Skeletal muscle tissue (tissue), 4 donors: ENCODE results near the gene ADAMTSL1. TPM values are rescaled to one million over a fixed set of nuclear protein-coding genes. Genes with fewer than 3 reads are reported as not detected.
"Not testable (repeated sequence)": the region's sequence is repeated elsewhere in the genome, so short reads cannot be mapped to it uniquely, and the experiment has no call there.

Experiments used
- H3K27ac ChIP-seq: one replicate; pipeline ENCODE4 v1.7.0; 2013; ENCODE audit warnings: mild to moderate bottlenecking, low read depth, low read length, inconsistent platforms
- H3K27me3 ChIP-seq, 3 donors: one replicate each; pipeline ENCODE4 v1.7.0; 2013; ENCODE audit warnings: low read length in 3 of 3; ENCODE audit not compliant: control insufficient read depth in 3 of 3, insufficient read depth in 3 of 3
- H3K36me3 ChIP-seq, 3 donors: one replicate each; pipeline ENCODE4 v1.7.0; 2013; ENCODE audit warnings: low read length in 3 of 3; ENCODE audit not compliant: control insufficient read depth in 3 of 3, insufficient read depth in 3 of 3
- H3K4me1 ChIP-seq, 3 donors: one replicate each; pipeline ENCODE4 v1.7.0; 2013; ENCODE audit warnings: low read length in 3 of 3, mild to moderate bottlenecking in 3 of 3; ENCODE audit not compliant: control insufficient read depth in 3 of 3, insufficient read depth in 3 of 3
- H3K4me3 ChIP-seq, 3 donors: one replicate each; pipeline ENCODE4 v1.7.0; 2013; ENCODE audit warnings: low read length in 3 of 3
- H3K9ac ChIP-seq, 3 donors: one replicate each; pipeline ENCODE4 v1.7.0; 2013; ENCODE audit warnings: low read length in 3 of 3, mild to moderate bottlenecking in 3 of 3, moderate library complexity in 2 of 3, low read depth in 1 of 3
- H3K9me3 ChIP-seq, 3 donors: one replicate each; pipeline ENCODE4 v1.7.0; 2013; ENCODE audit warnings: low read length in 3 of 3; ENCODE audit not compliant: control insufficient read depth in 3 of 3
- total RNA-seq: library from RNA; depleted of rRNA; stranded (reverse); fragments of >200 nt; gene quantifications from one replicate; pipeline ENCODE4 v1.2.3, GENCODE V29; 2014
- donor health status: Osteomylitis.

Gene ADAMTSL1
- total RNA-seq, 1 donor from 2014 or later: 18.3 TPM

DNA sequence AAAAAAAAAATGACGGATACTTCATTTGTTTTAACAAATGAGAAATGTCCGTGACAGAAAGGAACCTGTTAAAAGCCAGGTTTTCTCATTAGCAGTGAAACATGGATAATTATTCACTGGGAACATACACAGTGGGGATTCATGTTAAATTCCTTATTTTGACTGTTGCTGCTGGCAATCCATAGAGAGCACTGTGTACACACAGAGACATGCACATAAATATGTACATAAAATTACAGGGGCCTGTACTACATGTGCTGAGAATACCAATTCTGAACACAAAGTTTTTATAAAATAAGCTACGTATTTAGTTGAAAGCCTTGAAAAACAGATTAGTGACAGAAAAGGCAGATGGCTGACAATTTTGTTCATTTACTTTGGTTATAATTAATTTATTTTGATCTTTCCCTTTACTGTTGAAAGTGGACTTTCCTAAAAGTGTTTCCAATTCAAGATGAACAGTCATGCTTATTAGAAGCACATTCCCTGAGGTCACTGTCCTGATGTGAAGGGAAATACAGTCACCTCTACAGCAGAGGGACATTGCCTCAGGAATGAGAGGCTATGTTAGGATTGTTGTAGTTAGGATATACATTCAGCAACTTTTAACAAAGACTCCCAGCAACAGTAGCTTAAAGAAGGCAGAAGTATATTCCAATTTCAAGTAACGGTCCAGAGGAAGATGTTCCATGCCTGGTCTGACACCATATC lies 392.3 kb downstream of the ADAMTSL1 start:
- Histone ChIP-seq H3K4me1 (peaks cover 4 to 10% (median 7%) of the 10 kb centered on the region in 3 donors), H3K36me3 (no peaks in the 10 kb centered on the region), H3K9me3 (peaks cover 0 to 5% (median 0%) of the 10 kb centered on the region in 3 donors), H3K4me3 (no peak overlapping the region), H3K9ac (no peak overlapping the region), H3K27me3 (no peaks in the 10 kb centered on the region), H3K27ac (no peak overlapping the region)

DNA sequence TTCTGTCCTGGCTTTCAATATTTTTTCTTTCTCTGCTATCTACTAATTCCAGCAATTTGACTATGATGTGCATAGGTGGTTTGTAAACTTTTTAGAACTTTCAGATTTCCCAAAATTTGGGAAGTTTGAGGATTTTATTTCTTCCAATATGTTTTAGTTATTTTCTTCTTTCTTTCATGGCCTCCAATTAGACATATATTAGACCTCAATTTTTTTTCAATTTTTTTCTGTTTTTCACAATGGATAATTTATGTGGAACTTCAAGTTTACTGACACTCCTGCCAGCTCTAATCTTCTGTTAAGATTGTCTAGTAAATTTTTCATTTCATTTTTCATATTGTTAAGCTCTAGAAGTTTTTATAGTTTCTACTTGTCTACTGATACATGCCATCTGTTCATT lies 395.8 kb downstream of the ADAMTSL1 start:
- Histone ChIP-seq H3K36me3 (no peaks in the 10 kb centered on the region), H3K27me3 (no peaks in the 10 kb centered on the region), H3K9ac (no peak overlapping the region), H3K4me1 (no peaks in the 10 kb centered on the region), H3K27ac (no peak overlapping the region), H3K9me3 (peaks cover 0 to 5% (median 0%) of the 10 kb centered on the region in 3 donors), H3K4me3 (no peak overlapping the region)

DNA sequence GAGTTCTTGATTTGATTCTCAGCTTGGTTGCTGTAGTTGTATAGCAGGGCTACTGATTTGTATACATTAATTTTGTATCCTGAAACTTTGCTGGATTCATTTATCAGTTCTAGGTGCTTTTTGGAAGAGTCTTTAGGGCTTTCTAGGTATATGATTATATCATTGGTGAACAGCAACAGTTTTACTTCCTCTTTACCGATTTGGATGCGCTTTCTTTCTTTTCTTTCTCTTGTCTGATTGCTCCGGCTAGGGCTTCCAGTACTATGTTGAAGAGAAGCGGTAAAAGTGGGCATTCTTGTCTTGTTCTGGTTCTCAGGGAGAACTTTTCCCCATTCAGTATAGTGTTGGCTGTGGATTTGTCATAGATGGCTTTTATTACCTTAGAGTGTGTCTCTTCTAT lies 400.1 kb downstream of the ADAMTSL1 start:
- H3K27ac ChIP-seq: no peak overlapping the region
- peaks cover 0 to 3% (median 0%) of the 10 kb centered on the region in 3 donors for H3K9me3 ChIP-seq
- H3K27me3 ChIP-seq: peaks cover 0 to 7% (median 0%) of the 10 kb centered on the region in 3 donors
- H3K4me1 ChIP-seq: no peaks in the 10 kb centered on the region
- no peak overlapping the region for H3K4me3 ChIP-seq
- no peaks in the 10 kb centered on the region for H3K36me3 ChIP-seq
- H3K9ac ChIP-seq: no peak overlapping the region

DNA sequence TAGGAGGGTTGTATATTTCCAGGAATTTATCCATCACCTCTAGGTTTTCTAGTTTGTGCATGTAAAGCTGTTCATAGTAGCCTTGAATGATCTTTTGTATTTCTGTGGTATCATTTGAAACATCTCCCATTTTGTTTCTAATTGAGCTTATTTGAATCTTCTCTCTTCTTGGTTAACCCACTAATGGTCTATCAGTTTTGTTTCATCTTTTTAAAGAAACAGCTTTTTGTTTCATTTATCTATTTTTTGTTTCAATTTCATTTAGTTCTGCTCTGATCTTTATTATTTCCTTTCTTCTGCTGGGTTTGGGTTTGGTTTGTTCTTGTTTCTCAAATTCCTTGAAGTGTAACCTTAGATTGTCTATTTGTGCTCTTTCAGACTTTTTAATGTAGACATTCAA lies 401.0 kb downstream of the ADAMTSL1 start:
- H3K27ac ChIP-seq, H3K36me3 ChIP-seq, H3K4me3 ChIP-seq, H3K4me1 ChIP-seq, H3K27me3 ChIP-seq, H3K9ac ChIP-seq, H3K9me3 ChIP-seq: not testable (repeated sequence)

DNA sequence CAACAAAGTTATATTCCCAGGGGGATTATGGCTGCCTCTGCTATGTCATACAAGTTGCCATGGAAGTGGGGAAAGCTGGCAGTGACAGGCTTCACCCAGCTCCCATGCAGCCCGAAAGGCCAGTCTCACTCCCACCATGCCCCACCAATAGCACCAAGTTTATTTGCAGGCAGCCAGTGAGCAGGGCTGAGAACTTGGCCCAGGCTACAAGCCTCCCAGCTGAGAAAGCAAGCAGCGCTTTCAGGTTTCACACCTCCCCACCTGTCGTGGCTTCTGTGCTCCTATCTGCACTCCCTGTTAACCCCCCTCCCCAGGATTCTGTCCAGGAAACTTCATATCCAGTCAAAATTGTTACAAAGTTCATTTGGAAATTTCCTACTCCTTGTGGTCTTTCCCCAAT lies 404.0 kb downstream of the ADAMTSL1 start:
- no peak overlapping the region for H3K4me3 ChIP-seq
- peaks cover 0 to 7% (median 0%) of the 10 kb centered on the region in 3 donors for H3K27me3 ChIP-seq
- no peaks in the 10 kb centered on the region for H3K4me1 ChIP-seq
- H3K9ac ChIP-seq: no peak overlapping the region
- H3K27ac ChIP-seq: no peak overlapping the region
- no peaks in the 10 kb centered on the region for H3K9me3 ChIP-seq
- H3K36me3 ChIP-seq: no peaks in the 10 kb centered on the region

DNA sequence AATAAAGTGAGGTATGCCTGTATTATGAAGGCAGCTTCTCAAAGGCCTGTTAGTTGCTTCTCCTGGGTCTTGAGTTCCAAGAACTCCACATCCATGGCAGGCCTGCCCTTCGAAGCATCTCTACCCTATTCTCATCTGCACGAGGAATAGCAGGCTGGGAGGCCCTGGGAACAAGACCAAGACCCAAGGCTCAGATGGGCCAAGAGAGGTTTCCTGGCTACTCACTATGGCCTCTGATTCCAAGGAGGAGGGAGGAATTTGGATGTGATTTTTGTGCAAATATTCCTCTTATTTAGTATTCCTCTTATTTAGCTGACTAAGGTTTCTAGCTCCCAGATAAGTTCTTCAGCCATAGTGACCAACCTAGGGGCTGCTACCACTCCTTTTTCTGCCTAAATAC lies 407.8 kb downstream of the ADAMTSL1 start:
- Histone ChIP-seq H3K9me3 (no peaks in the 10 kb centered on the region), H3K4me1 (no peaks in the 10 kb centered on the region), H3K36me3 (no peaks in the 10 kb centered on the region), H3K27ac (no peak overlapping the region), H3K4me3 (no peak overlapping the region), H3K9ac (no peak overlapping the region), H3K27me3 (peaks cover 0 to 7% (median 0%) of the 10 kb centered on the region in 3 donors)

DNA sequence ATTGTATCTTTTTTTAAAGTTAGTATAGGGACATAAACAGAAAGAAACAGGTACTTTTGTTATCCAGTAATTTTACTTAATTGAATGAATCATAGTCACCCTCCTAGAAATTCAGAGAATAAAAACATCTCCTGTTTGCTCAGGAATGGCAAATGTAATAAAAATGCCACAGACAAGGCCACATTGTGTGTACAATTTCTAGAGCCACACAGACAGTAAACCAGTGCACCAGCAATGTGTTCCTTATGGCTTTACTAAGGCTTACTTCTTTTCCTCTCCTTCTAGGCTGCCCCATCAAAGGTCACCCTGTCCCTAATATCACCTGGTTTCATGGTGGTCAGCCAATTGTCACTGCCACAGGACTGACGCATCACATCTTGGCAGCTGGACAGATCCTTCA lies 413.6 kb downstream of the ADAMTSL1 start:
- H3K9ac ChIP-seq: no peak overlapping the region
- no peak overlapping the region for H3K4me3 ChIP-seq
- no peaks in the 10 kb centered on the region for H3K4me1 ChIP-seq
- no peaks in the 10 kb centered on the region for H3K27me3 ChIP-seq
- no peaks in the 10 kb centered on the region for H3K9me3 ChIP-seq
- no peak overlapping the region for H3K27ac ChIP-seq
- no peaks in the 10 kb centered on the region for H3K36me3 ChIP-seq

DNA sequence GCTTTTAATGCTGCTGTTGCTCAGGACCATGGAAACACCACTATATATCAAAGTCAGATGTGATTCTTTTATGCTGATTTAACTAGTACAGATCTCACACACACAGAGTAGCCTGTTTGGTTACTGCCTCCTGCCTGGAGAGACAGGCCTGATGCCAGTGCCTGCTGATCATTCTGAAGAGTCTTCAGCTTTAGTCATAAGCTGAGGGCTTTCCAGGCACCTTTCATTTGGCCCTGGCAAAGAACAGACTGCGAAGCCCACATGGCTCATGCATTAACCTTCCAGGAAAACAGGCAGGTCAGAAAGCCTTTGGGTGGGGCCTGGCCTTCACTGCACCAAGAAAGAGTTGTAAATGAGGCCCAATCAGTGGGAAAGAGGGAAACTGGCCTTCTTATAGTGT lies 414.3 kb downstream of the ADAMTSL1 start:
- no peak overlapping the region for H3K9ac ChIP-seq
- H3K27ac ChIP-seq: no peak overlapping the region
- H3K27me3 ChIP-seq: no peaks in the 10 kb centered on the region
- no peaks in the 10 kb centered on the region for H3K9me3 ChIP-seq
- H3K4me1 ChIP-seq: no peaks in the 10 kb centered on the region
- no peak overlapping the region for H3K4me3 ChIP-seq
- no peaks in the 10 kb centered on the region for H3K36me3 ChIP-seq

DNA sequence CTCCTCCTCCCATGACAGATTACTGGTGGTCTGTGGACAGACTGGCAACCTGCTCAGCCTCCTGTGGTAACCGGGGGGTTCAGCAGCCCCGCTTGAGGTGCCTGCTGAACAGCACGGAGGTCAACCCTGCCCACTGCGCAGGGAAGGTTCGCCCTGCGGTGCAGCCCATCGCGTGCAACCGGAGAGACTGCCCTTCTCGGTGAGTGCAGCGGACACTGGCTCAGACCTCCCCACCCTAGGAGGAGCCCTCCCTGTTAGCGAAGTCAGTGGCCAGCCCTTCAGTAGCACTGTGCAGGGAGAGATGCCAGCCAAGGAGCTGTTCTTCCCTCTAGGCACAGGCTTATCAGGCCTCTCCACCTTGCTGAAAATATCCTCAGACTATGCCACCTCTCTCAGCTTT lies 415.6 kb downstream of the ADAMTSL1 start:
- no peaks in the 10 kb centered on the region for H3K27me3 ChIP-seq
- no peak overlapping the region for H3K27ac ChIP-seq
- no peaks in the 10 kb centered on the region for H3K9me3 ChIP-seq
- no peak overlapping the region for H3K9ac ChIP-seq
- H3K36me3 ChIP-seq: no peaks in the 10 kb centered on the region
- no peaks in the 10 kb centered on the region for H3K4me1 ChIP-seq
- no peak overlapping the region for H3K4me3 ChIP-seq

DNA sequence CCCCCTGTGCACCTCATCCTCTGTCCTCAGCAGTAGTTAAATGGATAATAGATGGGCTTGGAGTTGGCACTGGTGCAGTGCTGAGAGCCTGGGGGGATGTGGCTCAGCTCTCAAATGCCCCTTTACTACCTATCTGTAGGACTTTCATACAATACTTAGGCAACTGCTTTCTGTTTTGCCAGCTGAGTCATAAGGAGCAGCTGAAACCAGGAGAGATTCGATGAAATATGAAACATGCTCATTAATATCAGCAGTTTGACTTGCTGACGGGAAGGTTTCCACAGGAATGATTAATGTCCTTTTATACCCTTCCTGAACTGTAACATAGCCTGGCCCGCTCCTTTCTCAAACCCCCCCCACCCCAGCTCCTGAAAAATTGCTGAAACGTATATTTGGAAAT lies 416.4 kb downstream of the ADAMTSL1 start:
- H3K27me3 ChIP-seq: no peaks in the 10 kb centered on the region
- no peak overlapping the region for H3K4me3 ChIP-seq
- H3K9ac ChIP-seq: no peak overlapping the region
- no peaks in the 10 kb centered on the region for H3K36me3 ChIP-seq
- H3K4me1 ChIP-seq: no peaks in the 10 kb centered on the region
- H3K27ac ChIP-seq: no peak overlapping the region
- H3K9me3 ChIP-seq: peaks cover 0 to 7% (median 1%) of the 10 kb centered on the region in 3 donors
